K562 treated with DMSO at 1 percent for 48 hours (cell line): ENCODE results near the gene KLF18. TPM values are rescaled to one million over a fixed set of nuclear protein-coding genes. Genes with fewer than 3 reads are reported as not detected.

Experiments used
- total RNA-seq: library from RNA; unstranded; fragments of 300-600 nt; gene quantifications from 2 replicates; pipeline ENCODE4 v1.2.3, GENCODE V29; 2022; ENCODE audit warnings: low replicate concordance; ENCODE audit errors: extremely low read depth

Gene KLF18
- not detected in 2 replicates for total RNA-seq

DNA sequence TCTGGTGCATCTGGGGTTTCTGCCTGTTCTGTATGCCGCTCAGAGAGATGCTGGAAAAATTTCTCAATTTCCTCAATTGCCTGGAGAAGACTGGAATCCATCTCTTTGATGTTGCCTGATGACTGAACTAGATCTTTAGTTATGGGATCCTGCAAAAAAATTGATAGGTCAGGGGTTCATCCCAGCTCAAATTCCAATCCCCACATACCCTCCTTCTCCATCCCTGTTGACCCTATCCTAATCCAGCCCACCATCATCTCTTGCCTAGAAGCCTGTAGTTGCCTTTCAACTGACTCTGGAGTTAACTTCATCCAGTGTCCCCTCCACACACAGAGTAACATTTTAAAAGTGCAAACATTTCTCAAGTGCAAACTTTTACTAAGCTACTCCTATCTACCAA, at the start of gene KLF18:
TSS of gene KLF18 (minus strand) at position 101 of the 400 bp plus-strand sequence. CDS start at position 101, 0 bp downstream.

DNA sequence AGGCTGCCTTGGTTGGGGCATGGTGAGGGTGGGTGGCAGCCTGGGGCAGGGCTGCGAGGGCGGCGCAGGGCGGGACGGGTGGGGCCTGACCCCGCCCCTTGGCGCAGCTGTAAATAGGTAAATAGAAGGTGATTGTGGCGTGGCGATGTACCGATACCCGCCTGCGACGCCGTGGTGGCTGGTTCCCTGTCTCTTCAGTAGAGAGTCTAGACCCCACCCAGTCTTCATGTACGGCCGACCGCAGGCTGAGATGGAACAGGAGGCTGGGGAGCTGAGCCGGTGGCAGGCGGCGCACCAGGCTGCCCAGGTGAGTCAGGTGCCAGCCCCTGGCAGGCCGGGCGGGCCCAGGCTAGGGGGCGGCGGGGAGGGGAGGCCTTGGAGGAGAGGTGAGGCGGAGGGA, 22.7 kb downstream of the KLF18 start, which contains the start of gene KLF17:
TSS of gene KLF17 (plus strand) at position 140 of the 400 bp plus-strand sequence. CDS start at position 227, 87 bp downstream.

Other genes starting within 250 kb of the KLF18 start
- not detected in 2 replicates for gene ARTN, start 207.8 kb downstream of the KLF18 start, total RNA-seq
- 93.2 TPM in 1 of 2 replicates, not detected in the other for gene IPO13, start 194.7 kb downstream of the KLF18 start, total RNA-seq
- gene DPH2, start 171.6 kb downstream of the KLF18 start, total RNA-seq: not detected in 2 replicates
- gene ATP6V0B, start 166.7 kb downstream of the KLF18 start, total RNA-seq: 748 TPM in 1 of 2 replicates, not detected in the other
- not detected in 2 replicates for gene B4GALT2, start 162.4 kb downstream of the KLF18 start, total RNA-seq
- gene CCDC24, start 150.0 kb downstream of the KLF18 start, total RNA-seq: not detected in 2 replicates
- gene SLC6A9, start 110.2 kb downstream of the KLF18 start, total RNA-seq: not detected in 2 replicates
- gene KLF17, start 22.8 kb downstream of the KLF18 start, total RNA-seq: not detected in 2 replicates
- not detected in 2 replicates for gene DMAP1, start 71.8 kb upstream of the KLF18 start, total RNA-seq
- gene ERI3, start 213.6 kb upstream of the KLF18 start, total RNA-seq: 248 TPM in 1 of 2 replicates, not detected in the other